Stimulated activated CD8-positive, alpha-beta memory T cell treated with anti-CD3 and anti-CD28 coated beads, Interleukin-12 subunit alpha, Interleukin-12 subunit beta, amount 100 ng/mL, for 1 hour (primary cell): ENCODE data around the gene GRK6.

ENCODE experiments used
- DNase-seq: peaks from one replicate; pipeline ENCODE4 v3.0.0-alpha.2; 2020; ENCODE audit warnings: low read depth

GRK6 gene

DNA sequence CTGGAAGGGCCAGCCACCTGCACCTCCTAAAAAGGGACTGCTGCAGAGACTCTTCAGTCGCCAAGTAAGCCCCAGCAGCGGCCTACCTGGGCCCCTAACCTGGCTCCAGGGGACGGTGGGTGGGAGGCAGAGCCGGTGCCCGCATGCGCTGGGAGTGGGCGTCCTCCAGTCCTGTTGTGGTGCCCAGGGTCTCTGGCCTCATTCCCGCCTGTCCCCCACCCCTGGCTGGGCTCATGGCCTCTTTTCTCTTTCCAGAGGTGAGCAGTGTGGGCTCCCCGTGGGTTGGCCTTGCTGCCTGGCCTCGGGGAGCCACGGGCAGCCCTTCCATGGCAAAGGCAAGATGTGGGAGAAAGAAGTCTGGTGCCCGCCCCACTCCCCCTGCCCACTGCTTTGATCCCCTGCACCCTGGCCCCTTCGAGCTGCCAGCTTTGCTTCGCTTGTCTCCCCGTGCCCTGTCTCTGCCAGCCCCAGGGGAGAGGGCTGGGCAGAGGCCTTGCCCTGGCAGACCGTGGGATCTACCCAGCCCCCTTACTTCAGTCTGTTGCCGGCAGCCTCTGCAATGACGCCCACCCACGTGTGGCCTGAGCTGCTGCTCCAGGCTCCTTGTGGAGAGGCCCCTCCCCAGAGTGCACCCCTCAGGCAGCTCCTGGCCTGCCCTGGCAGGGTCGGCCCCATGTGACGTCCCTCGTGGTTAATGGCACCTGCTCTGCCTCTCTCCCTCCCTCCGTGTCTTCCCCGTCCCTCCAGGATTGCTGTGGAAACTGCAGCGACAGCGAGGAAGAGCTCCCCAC is 14.7 kb downstream of the GRK6 start:
- DNase-seq, result no peak

DNA sequence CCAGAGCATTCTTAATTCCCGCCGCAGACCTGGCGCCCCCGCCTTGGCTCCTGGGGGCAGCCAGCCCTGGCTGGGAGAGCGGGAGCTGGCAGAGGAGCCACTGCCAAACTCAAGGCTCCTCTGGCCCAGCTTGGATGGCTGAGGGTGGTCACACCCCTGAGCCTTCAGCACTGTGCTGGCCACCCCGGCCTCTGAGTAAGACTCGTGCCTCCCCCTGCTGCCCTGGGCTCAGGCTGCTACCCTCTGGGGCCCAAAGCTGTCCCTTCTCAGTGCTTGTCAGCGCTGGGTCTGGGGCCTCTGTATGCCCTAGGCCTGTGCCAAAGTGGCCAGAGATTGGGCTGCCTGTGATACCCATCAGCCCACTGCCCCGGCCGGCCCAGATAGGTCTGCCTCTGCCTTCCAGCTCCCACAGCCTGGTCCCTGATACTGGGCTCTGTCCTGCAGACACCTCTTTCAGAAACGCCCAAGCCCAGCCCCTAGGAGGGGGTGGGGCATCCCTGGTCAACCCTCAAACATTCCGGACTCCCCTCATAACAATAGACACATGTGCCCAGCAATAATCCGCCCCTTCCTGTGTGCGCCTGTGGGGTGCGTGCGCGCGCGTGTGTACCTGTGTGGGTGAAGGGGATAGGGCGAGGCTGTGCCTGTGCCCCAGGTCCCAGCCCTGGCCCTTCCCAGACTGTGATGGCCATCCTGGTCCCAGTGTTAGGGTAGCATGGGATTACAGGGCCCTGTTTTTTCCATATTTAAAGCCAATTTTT is 15.8 kb downstream of the GRK6 start:
- DNase-seq, result no peak

DNA sequence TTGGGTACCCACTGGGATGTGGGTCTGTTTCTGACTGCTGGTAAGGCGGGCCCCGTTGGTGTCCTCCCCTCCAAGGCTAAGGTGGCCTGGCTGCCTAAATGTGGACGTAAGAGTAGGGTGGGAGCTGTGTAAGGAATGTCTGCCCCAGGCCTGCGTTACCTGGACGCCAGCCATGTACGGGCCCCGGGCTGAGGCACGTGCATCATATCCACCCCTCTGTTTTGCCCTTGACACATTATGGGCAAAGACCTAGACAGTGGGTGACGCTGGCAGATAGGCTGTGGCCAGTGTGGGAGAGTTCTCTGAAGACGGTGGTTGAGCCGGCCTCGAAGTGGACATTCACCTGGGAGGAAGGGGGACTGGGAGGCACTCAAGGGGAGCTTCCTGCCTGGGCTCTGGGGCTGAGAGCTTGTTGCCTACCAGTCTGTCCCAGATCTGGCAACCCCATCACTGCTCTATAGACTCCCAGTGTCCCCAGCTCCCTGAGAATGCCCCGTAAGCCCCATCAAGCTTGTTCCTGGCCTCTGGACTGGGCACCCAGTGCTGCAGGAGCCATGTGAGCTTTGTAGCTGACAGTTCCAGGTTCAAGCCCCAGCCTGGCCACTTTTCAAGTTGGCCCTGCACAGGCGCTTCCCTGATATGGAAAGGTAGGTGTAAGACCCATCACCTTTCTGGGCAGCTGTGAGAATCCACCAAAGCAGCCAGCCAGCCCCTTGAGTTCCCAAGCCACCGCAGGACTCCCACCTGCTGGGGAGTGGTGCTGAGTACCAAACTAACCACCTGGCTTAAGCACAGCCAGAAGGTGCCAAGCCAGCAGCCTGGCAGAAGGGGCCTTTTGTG is 16.9 kb downstream of the GRK6 start:
- DNase-seq, result no peak

DNA sequence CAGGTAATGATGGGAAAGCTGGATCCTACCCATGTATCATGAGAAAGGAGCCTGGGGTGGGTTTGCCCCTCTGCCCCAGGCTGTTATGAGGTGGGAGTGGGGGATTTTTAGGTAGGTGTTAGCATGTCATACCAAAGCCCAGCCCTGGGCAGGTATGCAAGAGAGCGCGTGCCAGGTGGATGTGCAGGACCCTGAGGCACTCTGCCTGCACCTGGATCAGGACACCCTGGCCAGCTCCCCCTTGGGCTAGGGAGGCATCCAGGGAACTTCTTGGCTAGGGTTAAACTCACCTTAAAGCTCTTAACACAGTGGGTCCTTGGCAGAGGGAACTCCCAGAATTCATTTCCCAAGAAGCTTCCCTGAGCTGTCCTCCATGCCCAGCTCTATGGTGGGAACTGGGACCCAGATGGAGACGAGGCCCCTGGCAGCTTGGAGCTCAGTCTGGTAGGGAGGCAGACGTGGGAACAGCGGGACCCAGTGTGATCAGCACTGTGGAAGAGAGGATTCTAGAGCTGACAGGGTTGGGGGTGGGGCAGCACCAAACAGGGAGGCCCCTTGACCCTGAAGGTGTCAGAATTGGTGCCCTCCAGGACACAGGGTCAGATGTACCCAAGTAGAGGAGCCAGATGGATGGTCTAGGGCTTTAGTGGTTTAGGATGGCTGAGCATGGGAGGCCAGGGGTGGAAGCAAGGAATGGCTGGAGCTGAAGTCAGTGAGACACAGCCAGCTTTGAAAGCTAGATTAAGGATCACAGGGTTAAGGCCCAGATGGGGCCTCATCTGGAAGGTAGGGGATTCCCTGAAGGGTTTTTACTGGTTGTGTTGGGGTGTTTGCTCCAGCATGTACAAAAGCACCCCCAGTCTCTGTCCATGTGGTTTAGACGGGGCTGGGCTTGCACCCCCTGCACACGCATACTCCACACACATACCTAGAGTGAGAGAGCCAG is 17.9 kb downstream of the GRK6 start:
- DNase-seq, result no peak

DNA sequence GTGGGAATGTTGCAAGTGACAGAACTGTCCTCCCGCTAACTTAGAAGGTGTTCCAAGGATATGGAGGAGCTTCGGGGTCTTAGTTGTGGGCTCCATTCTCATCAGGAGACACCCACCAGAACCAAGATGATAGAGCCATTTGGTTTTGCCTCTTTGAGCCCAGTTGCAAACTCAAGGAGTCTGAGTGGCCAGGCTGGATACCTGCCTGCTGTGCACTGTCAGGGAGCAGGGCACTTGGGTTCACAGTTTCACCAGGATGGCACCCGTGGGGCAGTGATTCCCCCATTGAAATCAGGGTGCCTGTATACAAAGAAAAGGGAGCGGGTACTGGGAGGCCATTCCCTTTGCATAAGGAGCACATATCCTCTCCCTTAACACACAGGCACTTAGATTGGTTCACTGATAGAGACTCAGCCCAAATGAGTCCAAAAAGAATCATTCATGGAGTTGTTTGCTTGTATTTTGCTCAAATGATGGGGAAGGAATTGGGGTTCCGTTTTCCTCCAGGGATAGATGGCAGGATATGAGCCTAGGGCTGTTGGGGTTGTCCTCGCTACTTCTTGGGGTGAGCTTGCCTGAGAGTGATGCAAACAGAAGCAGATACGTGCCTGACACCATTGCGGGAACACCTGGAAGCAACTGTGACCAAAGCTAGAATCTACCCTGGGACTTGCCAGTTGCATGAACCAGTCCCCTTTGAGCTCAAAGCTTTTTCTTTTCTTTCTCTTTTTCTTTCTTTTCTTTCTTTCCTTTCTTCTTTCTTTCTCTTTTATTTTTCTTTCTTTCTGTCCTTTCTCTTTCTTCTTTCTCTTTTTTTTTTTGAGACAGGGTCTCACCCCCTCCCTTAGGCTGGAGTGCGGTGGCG is 18.8 kb downstream of the GRK6 start:
- no peak for DNase-seq

DNA sequence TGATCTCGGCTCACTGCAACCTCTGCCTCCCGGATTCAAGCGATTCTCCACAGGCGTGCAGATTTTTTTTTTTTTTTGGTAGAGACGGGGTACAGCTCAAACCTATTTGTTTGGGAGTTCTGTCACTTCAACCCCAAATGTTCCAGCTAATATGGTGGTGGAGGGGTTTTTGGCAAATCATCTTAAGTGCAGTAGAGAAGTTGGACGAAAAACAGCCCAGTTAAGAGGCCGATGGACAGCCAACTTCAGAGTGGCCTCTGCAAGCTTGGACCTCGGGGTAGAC is 19.4 kb downstream of the GRK6 start:
- no peak for DNase-seq

DNA sequence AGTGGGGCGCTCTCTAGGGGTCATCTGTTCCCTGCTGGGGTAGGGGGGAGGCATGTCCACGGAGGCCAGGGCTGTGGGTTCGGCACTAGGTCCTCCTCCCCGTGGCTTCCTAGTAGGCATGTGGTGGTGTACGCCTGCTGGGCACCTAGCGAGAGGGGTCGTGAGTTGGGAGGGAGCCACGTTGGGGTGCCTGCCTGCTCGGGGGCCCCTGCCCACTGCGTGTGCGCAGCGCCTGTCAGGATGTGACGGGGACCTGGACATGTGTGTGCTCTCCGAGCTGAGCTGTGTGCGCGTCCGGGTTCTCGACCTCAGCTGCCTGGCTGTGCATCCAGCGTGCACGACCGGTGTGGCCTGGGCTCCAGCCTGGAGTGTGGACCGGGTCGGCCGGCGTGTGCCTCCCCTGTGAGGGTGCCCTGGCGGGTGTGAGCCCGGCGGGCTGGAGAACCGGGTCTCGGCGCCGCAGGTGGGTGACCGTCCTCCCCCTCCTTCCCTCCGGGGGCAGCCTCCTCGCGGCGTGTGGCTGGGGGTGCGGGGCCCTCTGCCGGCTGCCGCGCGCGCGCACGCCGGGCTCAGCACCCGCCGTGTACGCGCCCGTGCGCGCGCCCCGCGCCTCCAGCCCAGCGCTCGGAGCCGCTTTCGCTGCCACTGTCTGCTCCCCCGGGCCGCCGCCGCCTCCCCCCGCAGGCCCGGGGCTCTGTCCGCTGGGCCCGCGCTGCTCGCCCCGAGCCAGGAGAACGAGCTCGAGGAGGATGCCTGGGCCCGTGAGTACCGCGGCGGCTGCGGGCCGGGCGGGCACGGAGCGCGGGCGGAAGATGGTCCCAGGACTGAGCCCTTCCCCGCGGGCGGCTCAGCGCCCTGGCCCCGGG is 20.0 kb downstream of the GRK6 start, which contains the start of gene PRR7:
Gene PRR7 (plus strand): TSS at position 615 of the 866 bp plus-strand sequence. CDS start 8,254 bp downstream, outside the sequence.
- DNase-seq, result peak; percentile 45

DNA sequence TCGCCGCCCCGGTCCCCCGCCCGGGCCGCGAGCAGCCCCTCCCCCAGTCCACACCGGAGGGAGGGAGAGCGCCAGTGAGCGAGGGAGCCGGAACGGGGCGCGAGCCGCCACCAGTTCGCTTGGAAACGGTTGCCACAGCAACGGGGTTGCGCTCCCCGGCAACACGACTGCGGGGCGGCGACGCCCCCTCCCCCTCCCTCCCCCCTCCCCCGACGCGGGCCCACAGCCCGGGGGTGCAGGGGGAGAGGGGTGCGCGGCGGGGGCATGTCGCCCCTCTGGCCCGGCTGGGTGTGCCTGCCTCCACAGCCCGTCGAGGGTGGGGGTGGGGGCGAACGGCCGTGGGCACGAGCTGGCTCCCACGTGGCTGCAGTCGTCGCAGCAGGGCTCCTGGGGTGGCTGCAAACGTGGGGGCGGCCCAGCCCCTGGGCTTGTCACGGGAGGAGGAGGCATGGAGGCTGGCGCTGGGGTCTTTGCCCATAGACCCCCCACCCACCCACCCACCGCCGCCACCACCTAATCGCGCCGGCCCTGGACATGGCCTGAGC is 20.7 kb downstream of the GRK6 start:
- DNase-seq, result no peak

DNA sequence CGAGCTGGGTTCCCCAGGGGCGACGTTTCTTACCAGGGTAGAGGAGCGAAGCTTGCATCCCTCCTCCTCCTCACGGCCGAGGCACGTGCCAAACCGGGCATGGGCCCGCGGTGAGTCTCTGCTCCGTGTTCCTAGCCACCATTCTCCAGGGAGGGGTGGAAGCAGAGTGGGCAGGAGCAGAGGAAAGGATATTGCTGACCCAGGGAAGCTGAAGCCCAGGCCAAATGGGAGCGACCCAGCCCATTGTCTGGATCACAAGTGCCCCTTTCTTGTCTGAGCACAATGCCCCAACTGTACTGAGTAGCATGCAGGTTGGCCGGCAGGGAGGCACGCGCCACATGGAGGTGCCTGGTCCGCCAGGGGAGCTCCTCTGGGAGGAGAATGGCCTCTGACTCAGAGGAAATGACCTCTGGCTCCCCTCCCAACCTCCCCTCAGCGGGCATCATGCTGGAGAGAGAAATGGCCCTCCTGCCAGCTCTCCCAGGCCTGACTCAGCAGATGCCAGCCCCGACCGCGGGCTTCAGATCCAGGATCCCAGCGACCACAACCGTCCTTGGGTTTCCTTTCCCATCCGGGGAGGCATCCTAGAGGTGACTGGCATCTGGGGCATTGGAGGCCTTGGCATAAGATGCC is 21.3 kb downstream of the GRK6 start:
- no peak for DNase-seq

DNA sequence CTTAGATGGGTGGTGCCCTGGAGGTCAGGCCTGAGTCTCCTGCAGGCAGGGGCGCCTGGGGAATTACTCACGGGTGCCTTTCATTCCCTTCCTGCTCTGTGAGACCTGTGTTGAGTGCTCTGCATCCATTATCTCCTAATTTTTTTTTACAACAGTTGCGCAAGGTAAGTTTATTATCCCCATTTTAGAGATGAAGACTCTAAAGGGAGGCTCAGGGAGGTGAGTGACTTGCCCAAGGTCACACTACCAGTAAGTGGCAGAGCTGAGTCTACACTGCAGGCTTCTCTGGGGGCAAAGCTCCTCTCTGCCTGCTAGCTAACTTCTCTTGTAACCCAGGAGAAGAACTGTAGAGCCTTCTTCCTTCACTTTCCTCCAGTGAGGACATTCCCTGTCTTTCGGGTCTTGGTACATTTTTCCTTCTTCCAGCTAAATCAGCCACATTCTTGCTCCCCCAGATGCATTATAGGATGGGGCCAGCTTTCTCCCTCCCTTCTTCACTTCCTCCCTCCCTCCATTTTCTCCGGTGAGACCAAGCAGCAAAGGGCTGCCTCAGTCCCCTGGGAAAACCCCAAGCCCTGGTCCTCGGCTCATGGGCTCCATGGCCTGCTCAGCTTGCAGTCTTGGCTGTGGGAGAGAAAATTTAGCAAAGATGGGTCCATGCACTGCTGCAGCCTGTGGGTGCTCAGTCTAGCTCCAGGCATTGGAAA is 21.9 kb downstream of the GRK6 start:
- no peak for DNase-seq

DNA sequence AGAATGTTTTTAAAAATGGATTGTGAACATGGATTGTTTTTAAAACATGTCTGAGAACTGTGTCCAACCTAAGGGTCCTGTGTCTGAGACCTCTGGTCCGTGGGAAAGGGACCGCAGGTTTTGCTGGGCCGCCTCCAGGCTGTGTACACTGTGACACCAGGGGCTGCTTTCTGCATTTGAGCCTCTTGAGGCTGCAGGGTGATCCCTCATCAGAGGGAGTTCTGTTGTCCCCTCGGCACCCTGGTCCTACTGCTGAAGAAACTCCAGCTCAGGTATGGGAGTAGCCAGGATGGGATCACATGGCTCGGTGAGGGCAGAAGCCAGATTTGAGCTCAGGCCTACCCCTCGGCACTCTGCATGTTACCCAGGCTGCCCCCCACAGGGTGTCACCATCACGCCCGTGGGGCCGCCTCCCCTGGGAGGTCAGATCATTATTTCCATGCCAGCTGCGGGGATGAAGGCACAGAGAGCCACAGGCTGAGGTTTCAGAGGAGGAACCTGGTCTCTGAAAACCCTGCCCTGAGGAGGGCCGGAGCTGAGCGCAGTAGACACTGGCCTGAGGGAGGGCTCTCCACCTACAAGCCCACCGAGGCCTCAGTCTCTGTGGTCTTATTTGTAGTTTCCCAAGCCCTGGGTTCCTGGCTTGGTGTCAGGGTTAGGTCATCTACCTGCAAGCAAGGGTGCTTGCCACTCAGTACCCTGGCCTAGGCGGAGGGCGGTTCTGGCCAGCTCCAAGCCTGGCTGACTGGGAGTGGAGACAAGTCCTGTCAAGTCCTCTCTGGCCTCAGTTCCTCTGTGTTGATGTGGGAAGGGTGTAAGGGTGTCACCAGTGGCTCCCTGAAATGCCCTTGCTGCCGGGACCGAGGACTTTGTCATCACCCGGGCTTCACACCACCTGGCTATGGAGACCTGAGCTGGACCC is 22.9 kb downstream of the GRK6 start:
- no peak for DNase-seq

DNA sequence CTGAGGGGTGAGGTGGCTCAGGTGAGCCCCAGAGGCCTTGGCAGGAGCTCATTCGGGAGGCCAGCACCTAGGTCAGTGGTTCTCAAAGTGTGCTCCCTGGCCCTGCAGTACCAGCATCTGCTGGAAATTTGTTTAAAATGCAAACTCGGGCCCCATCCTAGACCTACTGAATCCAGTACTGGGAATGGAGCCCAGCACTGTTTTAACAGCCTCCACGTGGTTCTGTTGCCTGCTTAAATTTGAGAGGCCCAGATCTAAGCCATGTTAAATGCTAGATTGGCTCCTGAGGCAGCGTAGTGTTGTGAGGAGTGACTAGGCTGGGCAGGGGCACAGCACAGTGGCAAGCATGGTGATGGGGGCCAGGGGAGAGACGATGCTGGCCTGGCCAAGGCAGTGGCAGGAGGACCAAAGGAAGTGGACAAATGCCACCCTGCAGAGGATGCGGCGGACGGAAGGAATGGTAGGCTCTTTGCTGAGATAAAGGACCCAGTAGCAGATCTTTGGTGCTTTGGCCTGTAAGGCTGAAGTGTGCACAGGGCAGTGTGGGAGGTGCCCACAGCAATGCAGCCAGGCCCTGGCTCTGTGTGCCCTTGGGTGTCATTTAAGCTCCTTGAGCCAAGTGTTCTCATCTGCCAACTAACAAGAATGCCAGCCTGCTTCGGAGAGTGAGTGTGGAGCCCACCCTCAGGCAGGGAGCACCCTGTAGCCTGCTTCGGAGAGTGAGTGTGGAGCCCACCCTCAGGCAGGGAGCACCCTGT is 24.4 kb downstream of the GRK6 start:
- DNase-seq, result no peak

DNA sequence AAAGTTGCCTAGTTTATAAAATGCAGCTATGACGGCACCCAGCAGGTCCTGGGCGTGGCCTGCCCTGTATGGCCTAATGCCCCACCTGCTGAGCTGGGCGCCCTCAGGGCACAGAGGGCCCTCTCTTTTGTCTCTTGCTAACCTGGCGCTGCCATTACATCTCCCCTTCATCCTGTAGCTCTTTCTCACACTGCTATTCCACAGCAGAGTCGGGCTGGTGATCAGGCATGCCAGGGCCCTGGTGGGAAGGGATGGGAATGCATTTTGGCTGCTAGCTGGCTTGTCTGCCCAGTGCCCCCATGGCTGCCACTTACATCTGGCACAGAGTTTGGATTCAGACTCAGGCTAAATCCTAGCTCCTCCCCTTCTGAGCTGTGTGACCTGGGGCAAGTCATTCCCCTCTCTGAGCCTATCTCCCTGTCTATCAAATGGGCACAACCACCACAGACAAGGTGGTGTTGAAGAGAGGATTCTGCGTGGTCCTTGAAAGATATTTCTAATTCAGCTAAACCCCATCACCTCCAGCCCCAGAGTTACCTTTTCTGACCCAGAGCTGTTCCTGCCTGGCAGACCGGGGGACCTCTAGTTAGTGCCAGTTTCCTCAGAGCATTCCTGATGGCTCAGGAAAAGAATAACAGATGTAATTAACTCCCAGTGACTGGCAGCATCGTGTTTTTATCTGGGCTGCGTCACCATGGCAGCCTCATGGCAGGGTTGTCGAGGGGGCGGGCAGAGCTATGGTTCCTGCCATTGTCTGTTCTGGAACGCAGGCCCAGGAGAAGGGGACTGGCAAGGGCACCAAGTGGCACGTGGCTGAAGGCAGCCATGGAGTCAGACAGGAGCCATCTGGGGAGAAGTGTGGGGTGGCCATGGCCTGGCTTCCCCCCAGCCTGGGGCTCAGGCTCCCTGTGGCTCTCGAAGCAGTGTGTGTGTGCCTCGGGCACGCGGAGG is 26.5 kb downstream of the GRK6 start:
- DNase-seq, result no peak

DNA sequence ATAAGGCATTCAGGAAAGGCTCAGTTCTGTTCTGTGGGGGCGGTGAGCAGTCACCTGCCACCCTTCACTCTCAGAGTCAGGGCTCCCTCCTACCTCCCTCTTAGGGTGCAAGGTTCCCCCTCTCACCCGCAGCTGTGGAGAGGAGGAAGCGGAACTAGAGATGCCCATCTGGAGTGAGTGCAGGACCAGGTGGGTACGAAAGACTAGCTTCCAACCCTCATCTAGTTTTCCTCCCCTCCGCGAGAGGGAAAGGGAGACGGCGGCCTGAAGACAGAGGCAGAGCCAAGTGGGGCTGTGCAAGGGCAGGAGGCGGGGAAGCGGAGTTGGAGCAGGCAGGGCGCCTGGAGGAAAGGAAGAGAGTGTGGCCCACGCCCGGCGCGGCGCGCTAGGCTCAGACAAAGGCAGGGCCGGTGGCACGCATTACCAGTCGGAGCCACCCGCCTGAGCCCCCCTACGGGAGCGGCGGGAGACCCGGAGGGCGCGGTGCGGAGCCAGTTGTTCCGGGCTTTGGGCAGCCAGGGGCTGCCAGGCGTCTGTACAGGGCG is 27.4 kb downstream of the GRK6 start:
- no peak for DNase-seq
